ENCODE results near the gene CNDP1.
"Not testable (repeated sequence)": the region's sequence is repeated elsewhere in the genome, so short reads cannot be mapped to it uniquely, and the experiment has no call there.

Gene CNDP1

GRCh38 chr18:74522635-74523548, 11.4 kb upstream of the CNDP1 start:
- no peak for DNase-seq

GRCh38 chr18:74524097-74524496, 10.2 kb upstream of the CNDP1 start:
- DNase-seq, result no peak

- not testable (repeated sequence) for DNase-seq
Observed at GRCh38 chr18:74524915-74525314, 9.4 kb upstream of the CNDP1 start.

- no peak for DNase-seq
Observed at GRCh38 chr18:74525741-74526140, 8.6 kb upstream of the CNDP1 start.

- DNase-seq, result no peak
Observed at GRCh38 chr18:74526488-74526887, 7.8 kb upstream of the CNDP1 start.

GRCh38 chr18:74528478-74528877, 5.8 kb upstream of the CNDP1 start:
- no peak for DNase-seq

GRCh38 chr18:74528913-74529312, 5.4 kb upstream of the CNDP1 start:
- no peak for DNase-seq

- DNase-seq, result no peak
Observed at GRCh38 chr18:74529378-74529777, 4.9 kb upstream of the CNDP1 start.

GRCh38 chr18:74529811-74530583, 4.3 kb upstream of the CNDP1 start:
- DNase-seq, result no peak

- no peak for DNase-seq
Observed at GRCh38 chr18:74530584-74530862, 3.8 kb upstream of the CNDP1 start.

GRCh38 chr18:74531043-74531442, 3.3 kb upstream of the CNDP1 start:
- DNase-seq, result no peak

GRCh38 chr18:74532511-74533025, 1.7 kb upstream of the CNDP1 start:
- DNase-seq, result no peak

- DNase-seq, result no peak
Observed at GRCh38 chr18:74533666-74534065, 634 bp upstream of the CNDP1 start.

- DNase-seq, result no peak
Observed at GRCh38 chr18:74534981-74535649, 815 bp downstream of the CNDP1 start.

GRCh38 chr18:74539289-74539688, 5.0 kb downstream of the CNDP1 start:
- DNase-seq, result no peak

GRCh38 chr18:74540652-74541421, 6.5 kb downstream of the CNDP1 start:
- no peak for DNase-seq

GRCh38 chr18:74541703-74542555, 7.6 kb downstream of the CNDP1 start:
- DNase-seq, result no peak

GRCh38 chr18:74544898-74545297, 10.6 kb downstream of the CNDP1 start:
- DNase-seq, result no peak

- no peak for DNase-seq
Observed at GRCh38 chr18:74546007-74546406, 11.7 kb downstream of the CNDP1 start.

GRCh38 chr18:74546751-74547530, 12.6 kb downstream of the CNDP1 start:
- no peak for DNase-seq

- DNase-seq, result no peak
Observed at GRCh38 chr18:74547860-74548259, 13.6 kb downstream of the CNDP1 start.

Data from activated gamma-delta T cell (primary cell).